HG03280 (cell line): Measurements from ENCODE around the gene KCNH3.

Experiments used
- ATAC-seq: cut with Tn5 transposase; IDR thresholded peaks from one replicate; pipeline ENCODE4 v1.9.1; 2021; ENCODE audit warnings: mild to moderate bottlenecking, moderate library complexity; ENCODE audit not compliant: unreplicated experiment

Gene KCNH3

GRCh38 chr12:49559011-49559675 is 20.3 kb downstream of the KCNH3 start:
- ATAC-seq = no peak

- ATAC-seq = no peak
Observed at GRCh38 chr12:49560695-49561094, 21.9 kb downstream of the KCNH3 start.

DNA sequence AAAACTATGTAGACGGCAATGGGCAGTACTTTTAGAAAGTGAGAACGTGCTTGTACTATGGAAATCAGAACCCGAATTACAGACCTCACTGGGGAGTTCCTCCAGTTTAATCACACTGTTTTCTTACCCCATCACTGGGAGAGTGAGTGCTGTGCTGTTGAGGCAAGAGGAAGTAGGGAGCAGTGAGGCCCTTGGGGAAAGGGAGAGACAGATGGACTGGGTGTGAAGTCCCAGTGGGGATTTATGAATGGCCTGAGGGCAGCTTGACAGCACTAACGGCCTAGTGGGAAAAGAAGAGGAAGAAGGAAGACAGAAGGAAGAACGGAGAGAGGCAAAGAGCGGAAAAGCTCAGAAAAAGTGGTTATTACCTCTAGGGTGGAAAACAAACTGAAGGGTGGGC is 23.4 kb downstream of the KCNH3 start:
- ATAC-seq = no peak

- no peak for ATAC-seq
Observed at GRCh38 chr12:49562831-49563230, 24.0 kb downstream of the KCNH3 start.

DNA sequence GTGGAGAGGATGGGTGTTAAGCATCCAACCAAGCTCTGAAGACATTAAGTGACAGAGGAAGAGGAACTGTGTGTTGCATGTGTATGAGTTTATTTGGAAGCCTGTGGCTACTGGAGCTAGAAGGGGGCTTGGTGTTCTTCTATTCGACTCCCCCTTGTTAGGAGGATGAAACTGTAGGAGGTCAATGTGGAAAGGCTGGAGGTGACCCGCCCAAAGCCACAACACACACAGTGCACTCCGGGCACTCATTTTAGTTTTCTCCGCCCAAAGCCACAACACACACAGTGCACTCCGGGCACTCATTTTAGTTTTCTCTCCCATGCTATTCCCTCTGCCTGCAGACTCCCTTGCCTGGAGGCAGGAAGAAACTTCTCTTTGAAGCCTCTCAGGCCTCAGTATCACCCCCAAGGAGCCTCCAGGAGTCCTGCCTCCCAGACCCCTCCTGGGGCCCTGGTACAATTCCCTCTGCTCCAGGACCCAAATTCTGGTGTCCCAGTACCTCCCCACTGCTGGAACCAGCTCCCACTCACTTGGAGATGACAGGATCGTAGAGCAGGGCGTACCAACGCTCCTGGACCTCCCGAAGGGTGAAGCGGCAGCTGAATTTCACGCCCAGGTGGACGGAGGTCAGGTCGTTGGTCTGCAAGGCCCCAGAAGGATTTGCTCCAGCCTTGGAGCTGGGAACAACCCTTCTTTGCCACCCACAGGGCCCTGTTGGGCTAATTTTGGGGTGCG is 25.3 kb downstream of the KCNH3 start:
- ATAC-seq = no peak

DNA sequence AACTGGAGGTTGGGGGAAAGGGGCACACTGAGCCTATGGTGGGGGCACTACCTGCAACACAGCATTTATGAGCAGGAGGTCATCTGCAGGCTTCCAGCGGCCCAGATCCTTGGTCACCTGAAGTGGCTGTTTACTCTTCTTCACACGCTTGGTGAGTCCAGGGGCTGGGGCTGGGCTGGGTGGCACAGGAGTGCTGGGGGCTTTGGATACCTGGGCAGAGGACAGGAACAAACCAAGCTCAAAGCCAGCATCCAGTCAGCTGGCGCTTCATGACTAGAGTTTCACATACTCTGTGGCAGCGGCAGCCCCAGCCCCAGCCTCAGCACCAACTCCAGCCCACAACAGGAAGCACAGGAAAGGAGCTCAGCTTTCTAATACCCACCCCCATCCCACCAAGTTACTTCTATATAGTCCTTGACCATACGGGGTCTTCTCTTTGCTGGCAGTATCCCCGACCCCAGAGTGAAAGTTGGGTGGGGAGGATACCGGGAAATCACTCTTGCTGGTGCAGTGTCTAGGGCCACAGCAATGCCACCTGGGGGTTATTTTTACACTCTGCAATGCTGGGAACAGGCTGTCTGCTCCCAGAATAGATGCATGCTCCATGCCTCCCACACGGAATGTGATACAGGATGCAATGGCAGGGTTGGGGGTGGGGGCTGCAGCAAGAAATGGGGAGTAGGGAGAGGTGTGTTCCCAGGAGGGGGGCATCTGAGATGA is 26.0 kb downstream of the KCNH3 start:
- no peak for ATAC-seq

- no peak for ATAC-seq
Observed at GRCh38 chr12:49565406-49566265, 26.8 kb downstream of the KCNH3 start.

DNA sequence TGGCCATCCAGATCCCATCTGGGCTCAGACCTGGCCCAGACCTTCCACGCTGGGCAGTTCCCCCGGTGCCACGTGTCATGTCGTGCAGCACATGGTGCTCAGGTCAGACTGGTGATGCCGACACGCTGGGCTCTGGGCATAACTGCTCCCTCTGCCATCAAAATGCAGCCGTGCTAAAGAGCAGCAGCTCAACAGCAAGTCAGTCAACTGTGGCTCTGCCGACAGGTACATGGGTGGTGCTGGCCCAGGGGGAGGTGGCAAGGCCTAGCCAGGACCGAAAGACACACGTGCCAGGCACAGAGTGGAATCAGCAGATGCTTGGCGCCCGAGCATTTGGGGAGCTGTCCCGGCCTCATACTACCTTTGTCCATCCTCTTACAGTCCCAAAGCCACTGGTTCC is 27.5 kb downstream of the KCNH3 start:
- no peak for ATAC-seq

DNA sequence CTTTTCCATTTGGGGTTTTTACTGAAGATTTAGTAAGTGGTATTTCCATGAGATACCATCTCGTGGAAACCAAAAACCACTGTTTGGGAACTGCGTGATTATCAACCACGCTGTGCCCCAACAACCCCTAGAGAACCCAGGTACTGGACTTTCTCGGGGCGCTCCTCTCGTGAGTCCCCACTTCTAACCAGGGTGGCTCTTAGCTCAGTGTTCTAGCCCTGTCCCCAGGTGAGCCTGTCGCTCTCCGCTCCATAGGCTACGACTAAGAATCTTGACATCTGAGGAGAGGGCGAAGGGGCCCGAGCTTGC is 28.4 kb downstream of the KCNH3 start:
- peak; percentile 8 for ATAC-seq

DNA sequence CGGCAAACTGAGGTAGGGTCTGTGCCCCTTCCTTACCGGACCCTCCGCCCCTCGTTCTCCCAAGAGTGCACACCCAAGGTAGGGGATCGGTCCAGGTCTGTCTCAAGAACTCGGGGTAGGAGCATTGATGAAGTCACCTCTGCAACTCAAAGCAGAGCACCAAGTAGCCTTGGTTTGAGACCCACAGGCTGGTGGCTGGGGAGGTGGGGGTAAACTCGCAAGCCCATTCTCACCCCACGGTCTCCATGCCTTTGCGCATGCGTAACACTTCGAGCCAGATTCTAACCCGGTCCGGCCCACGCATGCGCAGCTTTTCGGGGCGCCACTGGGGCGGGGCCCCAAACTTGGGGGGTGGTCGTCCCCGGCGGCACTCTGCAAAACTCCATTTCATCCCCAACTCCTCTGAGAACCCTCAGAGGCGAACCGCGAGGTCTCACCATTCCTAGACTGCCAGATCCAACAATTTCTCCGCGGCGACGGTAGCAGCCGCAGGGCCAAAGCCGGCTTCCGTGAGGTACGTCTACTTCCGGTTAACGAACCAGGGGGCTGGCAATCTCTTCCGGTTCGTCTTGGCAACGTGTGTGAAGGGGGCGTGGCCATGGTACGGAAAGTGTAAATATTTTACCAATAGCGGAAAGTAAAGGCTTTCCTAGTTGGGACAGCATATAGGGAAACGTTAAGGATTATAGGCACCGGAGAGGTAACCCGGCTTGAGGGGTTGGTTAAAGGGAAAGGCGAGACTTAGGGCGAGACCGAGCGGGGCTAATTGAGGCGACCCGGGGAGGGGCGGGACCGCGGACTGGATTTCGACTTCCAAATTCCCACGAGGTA is 29.0 kb downstream of the KCNH3 start, which contains the start of gene MCRS1:
Gene MCRS1, minus strand, starts transcription at position 532 of the 831 bp plus-strand sequence. CDS start 1,411 bp downstream, outside the sequence.
- peak; percentile 84 for ATAC-seq

DNA sequence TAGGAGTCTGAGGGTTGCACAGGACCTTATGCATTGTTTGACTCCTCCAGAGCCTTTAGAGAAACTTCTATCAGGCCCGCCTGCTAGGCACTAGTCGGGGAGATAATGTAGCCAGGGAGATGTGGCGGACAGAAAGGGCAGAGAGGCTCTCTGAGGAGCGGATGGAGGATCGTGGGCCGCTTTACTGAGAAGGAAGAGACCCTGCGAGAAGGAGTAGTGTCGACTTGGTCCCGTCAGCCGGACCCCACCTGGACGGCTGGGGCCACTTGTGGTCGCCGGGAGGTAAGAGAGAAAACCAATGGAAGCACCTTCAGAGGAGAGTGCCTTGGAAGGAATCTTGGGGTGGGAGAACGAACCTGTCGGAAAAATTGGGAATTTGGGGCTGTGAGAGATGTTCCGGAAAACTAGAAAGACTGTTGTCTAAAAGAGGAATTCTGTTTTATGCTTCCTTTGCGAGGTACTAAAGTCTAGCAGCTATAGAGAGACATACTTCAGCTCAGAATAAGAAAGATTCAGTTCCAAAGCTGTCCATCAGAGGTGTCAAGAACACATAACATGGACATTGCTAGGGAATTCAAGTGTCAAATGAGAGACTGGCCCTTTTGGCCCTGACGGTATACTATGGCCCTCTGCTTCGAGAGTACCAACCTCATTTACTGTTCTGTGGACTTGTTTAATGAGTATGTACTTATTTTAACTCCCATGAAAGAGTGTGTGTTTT is 29.8 kb downstream of the KCNH3 start:
- peak; percentile 7 for ATAC-seq

- ATAC-seq = no peak
Observed at GRCh38 chr12:49577589-49578315, 38.9 kb downstream of the KCNH3 start.

GRCh38 chr12:49578471-49579112 is 39.8 kb downstream of the KCNH3 start:
- no peak for ATAC-seq

DNA sequence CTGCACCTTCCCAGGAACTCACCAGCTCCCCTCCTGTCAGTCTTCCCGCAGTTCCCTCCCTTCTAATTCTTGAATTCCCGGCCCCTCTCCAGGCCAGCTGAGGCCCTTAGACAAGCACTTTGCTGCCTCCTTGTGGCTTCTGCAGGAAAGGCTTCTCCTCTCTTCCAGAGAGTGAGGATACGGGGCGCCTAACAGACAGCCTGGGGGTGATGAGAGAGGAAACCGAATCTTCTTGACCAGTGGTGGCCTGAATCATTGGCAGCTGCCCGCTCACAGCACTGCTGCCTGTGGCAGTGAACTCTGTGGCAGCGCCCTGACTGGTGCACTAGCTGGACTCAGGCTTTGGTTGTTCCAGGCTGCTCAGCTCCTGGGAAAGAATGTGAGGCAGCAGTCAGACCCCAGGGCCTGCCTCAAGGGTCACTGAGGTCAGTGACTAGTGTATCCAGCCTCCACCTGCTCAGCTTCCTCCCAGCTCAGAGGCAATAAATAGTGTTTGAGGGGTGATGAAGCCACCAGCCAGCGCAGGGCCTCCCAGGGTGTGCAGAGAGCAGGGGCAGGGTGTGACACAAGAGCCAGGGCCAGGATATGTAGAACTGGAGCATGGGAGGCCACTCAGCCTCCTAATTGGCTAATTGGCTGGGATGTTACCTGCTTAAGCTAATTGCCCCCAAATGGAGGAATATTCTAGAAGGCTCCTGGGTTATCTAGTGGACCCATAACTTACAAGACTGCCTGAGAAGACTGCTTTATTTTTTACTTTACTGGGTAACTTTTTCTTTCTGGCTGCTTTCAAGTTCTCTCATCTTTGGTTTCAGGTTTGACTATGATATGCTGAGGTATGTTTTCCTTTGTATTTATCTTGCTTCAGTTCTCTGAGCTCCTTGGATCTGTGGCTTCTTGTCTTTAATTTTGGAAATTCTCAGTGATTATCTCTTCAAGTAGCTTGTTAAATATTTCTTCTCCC is 42.0 kb downstream of the KCNH3 start:
- no peak for ATAC-seq

GRCh38 chr12:49582201-49582600 is 43.4 kb downstream of the KCNH3 start:
- no peak for ATAC-seq

- no peak for ATAC-seq
Observed at GRCh38 chr12:49582850-49583249, 44.0 kb downstream of the KCNH3 start.

GRCh38 chr12:49583366-49584094 is 44.7 kb downstream of the KCNH3 start:
- no peak for ATAC-seq
